Measurements from ENCODE around the gene NDUFA13. TPM values are rescaled to one million over a fixed set of nuclear protein-coding genes. Genes with fewer than 3 reads are reported as not detected.

NDUFA13 gene
- polyA plus RNA-seq, 1 donor from 2014 or later, result 266 TPM

DNA sequence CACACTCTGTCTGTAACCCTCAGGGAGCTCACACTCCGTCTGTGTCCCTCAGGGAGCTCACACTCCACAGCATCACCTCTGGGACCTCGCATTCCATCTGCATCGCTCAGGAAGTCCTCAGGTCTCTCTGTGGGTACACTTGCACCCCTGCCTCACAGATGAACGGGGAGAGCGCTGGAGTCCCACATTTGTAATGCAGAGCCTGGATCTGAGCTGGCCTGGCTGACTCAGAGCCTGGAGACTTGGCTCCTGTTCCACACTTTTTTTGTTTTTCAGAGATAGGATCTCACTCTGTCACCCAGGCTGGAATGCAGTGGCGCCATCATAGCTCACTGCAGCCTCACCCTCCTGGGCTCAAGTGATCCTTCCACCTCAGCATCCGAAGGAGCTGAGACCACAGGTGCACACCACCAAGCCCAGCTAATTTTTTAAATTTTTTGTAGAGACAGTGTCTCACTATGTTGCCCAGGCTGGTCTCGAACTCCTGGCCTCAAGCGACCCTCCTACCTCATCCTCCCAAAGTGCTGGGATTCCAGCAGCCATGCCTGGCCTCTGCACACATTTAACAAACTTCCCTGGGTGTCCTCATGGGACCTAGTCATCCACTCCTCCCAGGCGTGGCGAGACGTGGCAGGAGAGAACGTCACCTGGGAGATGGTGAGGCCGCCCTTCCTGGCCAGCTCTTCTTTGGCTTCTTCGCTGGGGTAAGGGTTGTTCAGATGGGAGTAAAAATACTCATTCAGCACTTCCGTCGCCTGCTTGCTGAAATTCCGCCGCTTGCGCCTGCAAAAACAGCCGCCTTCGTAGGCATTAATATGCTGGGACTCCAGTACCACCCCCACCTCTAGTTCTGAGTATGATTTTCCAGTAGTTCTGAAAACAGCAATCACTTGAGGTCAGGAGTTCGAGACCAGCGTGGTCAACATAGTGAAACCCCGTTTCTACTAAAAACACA is 53.1 kb downstream of the NDUFA13 start:
- TF ChIP-seq EZH2 (IDR thresholded peaks at IDR 0.05; ENCODE audit: borderline replicate concordance, insufficient read depth, low read length, poor library complexity, severe bottlenecking), result no peak
- TF ChIP-seq MXI1 (conservative IDR thresholded peaks at IDR 0.05; ENCODE audit: poor library complexity, severe bottlenecking), result no peak
- no peak for TF ChIP-seq POLR2AphosphoS5 (IDR thresholded peaks at IDR 0.05)
- TF ChIP-seq SMC3 (conservative IDR thresholded peaks at IDR 0.05; ENCODE audit: poor library complexity), result no peak

DNA sequence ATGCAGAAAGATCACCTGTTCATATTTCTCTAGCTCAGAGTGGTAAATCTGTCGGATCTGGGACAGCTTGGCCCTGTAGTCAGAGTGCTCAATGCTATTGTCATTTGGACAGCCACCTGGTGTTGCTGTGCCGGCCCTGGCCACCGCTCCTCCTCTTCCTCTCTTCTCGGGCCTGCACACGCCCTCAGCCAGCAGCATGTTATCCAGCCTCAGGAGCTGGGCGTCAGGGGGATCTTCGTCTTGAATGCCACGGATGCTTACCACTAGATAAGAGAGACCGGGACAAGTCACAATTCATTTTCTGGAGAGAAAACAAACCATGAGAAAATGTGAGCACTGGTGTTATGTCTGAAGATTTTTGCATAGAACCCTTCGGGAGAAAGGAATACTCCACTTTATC is 54.5 kb downstream of the NDUFA13 start:
- Histone ChIP-seq H3K9ac (ENCODE audit: low read length) (no peak overlapping the region), H3K9me3 (ENCODE audit: low read length) (no peaks in the 10 kb centered on the region), H3K27ac (ENCODE audit: low read length) (no peak overlapping the region), H3F3A (ENCODE audit: insufficient read depth, low read length, poor library complexity, severe bottlenecking) (no peaks in the 10 kb centered on the region), H2AFZ (ENCODE audit: low read depth, low read length) (no peak overlapping the region), H4K20me1 (ENCODE audit: insufficient read depth) (no peaks in the 10 kb centered on the region), H3K27me3 (ENCODE audit: insufficient read depth, low read depth, low read length) (no peaks in the 10 kb centered on the region), H3K4me2 (ENCODE audit: low read length) (no peak overlapping the region), H3K4me3 (ENCODE audit: low read length) (no peak overlapping the region), H3K9me2 (ENCODE audit: insufficient read depth, low read length) (no peaks in the 10 kb centered on the region), H3K79me2 (replicated peaks; ENCODE audit: insufficient read depth, low read length) (no peaks in the 10 kb centered on the region), H3K36me3 (ENCODE audit: insufficient read depth, low read length) (no peaks in the 10 kb centered on the region)
- no peak for TF ChIP-seq SMC3 (conservative IDR thresholded peaks at IDR 0.05; ENCODE audit: poor library complexity)
- TF ChIP-seq EZH2 (IDR thresholded peaks at IDR 0.05; ENCODE audit: borderline replicate concordance, insufficient read depth, low read length, poor library complexity, severe bottlenecking), result no peak
- no peak for TF ChIP-seq RAD21 (conservative IDR thresholded peaks at IDR 0.05)
- TF ChIP-seq TAF1 (IDR thresholded peaks at IDR 0.05; ENCODE audit: low read depth), result no peak
- no peak for TF ChIP-seq MXI1 (conservative IDR thresholded peaks at IDR 0.05; ENCODE audit: poor library complexity, severe bottlenecking)
- no peak for TF ChIP-seq POLR2AphosphoS5 (IDR thresholded peaks at IDR 0.05)
- TF ChIP-seq EP300 (conservative IDR thresholded peaks at IDR 0.05; ENCODE audit: poor library complexity, severe bottlenecking), result no peak
- TF ChIP-seq, protein P1, sequence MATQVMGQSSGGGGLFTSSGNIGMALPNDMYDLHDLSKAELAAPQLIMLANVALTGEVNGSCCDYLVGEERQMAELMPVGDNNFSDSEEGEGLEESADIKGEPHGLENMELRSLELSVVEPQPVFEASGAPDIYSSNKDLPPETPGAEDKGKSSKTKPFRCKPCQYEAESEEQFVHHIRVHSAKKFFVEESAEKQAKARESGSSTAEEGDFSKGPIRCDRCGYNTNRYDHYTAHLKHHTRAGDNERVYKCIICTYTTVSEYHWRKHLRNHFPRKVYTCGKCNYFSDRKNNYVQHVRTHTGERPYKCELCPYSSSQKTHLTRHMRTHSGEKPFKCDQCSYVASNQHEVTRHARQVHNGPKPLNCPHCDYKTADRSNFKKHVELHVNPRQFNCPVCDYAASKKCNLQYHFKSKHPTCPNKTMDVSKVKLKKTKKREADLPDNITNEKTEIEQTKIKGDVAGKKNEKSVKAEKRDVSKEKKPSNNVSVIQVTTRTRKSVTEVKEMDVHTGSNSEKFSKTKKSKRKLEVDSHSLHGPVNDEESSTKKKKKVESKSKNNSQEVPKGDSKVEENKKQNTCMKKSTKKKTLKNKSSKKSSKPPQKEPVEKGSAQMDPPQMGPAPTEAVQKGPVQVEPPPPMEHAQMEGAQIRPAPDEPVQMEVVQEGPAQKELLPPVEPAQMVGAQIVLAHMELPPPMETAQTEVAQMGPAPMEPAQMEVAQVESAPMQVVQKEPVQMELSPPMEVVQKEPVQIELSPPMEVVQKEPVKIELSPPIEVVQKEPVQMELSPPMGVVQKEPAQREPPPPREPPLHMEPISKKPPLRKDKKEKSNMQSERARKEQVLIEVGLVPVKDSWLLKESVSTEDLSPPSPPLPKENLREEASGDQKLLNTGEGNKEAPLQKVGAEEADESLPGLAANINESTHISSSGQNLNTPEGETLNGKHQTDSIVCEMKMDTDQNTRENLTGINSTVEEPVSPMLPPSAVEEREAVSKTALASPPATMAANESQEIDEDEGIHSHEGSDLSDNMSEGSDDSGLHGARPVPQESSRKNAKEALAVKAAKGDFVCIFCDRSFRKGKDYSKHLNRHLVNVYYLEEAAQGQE (IDR thresholded peaks at IDR 0.05; ENCODE audit: borderline replicate concordance), result no peak
- TF ChIP-seq, protein P2, sequence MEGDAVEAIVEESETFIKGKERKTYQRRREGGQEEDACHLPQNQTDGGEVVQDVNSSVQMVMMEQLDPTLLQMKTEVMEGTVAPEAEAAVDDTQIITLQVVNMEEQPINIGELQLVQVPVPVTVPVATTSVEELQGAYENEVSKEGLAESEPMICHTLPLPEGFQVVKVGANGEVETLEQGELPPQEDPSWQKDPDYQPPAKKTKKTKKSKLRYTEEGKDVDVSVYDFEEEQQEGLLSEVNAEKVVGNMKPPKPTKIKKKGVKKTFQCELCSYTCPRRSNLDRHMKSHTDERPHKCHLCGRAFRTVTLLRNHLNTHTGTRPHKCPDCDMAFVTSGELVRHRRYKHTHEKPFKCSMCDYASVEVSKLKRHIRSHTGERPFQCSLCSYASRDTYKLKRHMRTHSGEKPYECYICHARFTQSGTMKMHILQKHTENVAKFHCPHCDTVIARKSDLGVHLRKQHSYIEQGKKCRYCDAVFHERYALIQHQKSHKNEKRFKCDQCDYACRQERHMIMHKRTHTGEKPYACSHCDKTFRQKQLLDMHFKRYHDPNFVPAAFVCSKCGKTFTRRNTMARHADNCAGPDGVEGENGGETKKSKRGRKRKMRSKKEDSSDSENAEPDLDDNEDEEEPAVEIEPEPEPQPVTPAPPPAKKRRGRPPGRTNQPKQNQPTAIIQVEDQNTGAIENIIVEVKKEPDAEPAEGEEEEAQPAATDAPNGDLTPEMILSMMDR (IDR thresholded peaks at IDR 0.05; ENCODE audit: poor library complexity, severe bottlenecking), result no peak

More for the DNA sequence above, 53.1 kb downstream of the NDUFA13 start:
- Histone ChIP-seq H3K9me3 (ENCODE audit: low read length) (no peaks in the 10 kb centered on the region), H3K4me2 (ENCODE audit: low read length) (no peak overlapping the region), H4K20me1 (ENCODE audit: insufficient read depth) (no peaks in the 10 kb centered on the region), H3K27me3 (ENCODE audit: insufficient read depth, low read depth, low read length) (no peaks in the 10 kb centered on the region), H3K4me3 (ENCODE audit: low read length) (no peak overlapping the region), H3K27ac (ENCODE audit: low read length) (no peak overlapping the region), H3K36me3 (ENCODE audit: insufficient read depth, low read length) (no peaks in the 10 kb centered on the region), H2AFZ (ENCODE audit: low read depth, low read length) (no peak overlapping the region), H3K9me2 (ENCODE audit: insufficient read depth, low read length) (no peaks in the 10 kb centered on the region), H3K9ac (ENCODE audit: low read length) (no peak overlapping the region), H3K79me2 (replicated peaks; ENCODE audit: insufficient read depth, low read length) (no peaks in the 10 kb centered on the region), H3F3A (ENCODE audit: insufficient read depth, low read length, poor library complexity, severe bottlenecking) (no peaks in the 10 kb centered on the region)
